HG03103 (cell line): ENCODE results near the gene TXN.
"Not testable (repeated sequence)": the region's sequence is repeated elsewhere in the genome, so short reads cannot be mapped to it uniquely, and the experiment has no call there.

Source experiments
- ATAC-seq: cut with Tn5 transposase; IDR thresholded peaks from one replicate; pipeline ENCODE4 v1.9.1; 2021; ENCODE audit warnings: low read depth; ENCODE audit not compliant: unreplicated experiment

TXN gene

DNA sequence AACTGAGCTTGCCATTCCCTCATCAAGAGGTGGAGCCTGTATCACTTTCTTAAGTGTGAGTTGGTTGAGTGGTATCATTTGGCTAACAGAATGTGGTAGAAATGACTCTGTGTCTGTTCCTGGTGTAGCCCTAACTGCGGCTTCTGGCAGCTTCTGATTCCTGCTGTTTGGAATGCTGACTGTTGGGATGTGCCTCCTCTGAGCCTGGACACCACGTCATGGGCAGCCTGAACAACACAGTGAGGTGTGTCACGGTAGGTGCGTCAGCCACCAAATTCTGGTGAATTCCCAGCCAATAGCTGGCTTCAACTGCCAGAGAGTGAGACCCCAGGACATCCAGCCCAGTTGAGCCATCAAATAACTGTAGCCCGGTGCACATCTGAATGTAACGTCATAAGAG is 42.2 kb downstream of the TXN start:
- ATAC-seq = no peak

DNA sequence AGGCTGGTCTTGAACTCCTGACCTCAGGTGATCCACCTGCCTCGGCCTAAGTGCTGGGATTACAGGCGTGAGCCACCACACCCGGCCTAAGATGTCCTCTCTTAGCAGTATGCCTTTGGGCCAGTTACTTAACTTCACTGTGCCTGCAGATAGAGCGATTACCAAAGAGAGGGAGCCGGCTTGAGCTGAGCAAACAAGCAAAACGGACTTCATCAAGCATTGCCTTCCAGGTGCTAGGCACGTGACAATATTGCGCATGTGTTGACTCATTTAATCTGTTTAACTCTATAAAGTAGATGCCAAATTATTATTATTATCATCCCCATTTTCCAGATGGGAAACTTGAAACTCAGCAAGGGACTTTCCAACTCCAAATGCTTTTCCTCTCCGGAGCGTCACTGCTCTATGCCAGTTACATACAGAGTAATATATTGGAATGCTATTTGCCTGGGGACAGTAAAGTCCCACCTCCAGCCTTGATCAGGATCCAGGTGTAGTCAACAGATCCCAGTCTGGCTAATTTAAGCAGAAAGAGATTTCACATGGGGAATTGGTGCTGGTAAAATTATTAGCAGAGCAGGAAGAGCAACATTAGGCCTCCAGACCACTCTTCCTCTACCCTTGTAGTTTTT is 42.8 kb downstream of the TXN start:
- ATAC-seq = no peak

DNA sequence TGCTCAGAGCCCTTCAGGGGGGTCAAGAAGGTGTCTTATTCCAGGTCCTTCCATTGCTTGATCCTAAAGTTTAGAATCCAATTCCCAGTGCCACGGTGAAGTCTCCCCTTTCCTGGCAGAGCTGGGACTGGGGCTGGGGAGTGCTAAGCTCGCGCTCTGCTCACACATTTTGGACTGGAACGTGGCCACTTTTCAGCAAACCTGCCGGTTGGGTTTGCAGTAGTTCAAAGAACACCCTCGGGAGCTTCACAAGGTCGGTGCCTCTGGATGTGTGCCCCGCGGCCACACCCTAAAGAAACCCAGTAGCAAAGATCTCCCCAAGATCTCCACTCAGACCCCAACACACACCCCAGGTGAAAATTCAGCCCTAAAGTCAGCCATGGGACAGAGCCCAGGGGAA is 48.3 kb downstream of the TXN start, which contains the start of gene C9orf152:
Gene C9orf152, minus strand, starts transcription at position 129 of the 400 bp plus-strand sequence. CDS start 580 bp downstream, outside the sequence.
- no peak for ATAC-seq

DNA sequence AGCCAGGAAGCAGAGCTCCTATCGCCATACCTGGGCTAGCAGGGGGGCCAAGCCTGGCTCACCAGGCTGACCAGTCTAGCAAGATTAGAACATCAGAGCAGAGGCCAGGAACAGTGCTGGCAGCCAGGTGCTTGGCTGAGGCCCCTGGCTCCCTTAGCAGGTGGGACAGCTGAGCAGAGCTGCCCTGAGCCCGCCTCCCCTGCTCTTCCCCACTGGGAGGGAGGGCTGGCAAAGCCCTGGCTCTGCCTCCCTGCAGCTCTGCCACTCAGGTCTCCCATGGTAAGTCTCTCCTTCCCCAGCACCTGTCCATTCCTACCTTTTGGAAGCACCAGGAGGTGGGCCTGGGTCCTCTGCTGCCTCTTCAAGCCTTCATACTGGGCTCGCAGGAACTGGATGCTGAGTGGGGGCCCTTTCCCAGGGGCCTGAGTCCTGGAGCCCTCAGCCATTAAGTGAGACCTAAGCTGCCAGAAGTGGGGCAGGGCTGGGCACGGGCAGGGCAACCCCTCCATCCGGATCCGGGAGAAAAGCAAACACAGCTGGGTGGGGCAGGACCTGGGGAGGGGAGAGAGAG is 49.2 kb downstream of the TXN start:
- ATAC-seq = no peak

DNA sequence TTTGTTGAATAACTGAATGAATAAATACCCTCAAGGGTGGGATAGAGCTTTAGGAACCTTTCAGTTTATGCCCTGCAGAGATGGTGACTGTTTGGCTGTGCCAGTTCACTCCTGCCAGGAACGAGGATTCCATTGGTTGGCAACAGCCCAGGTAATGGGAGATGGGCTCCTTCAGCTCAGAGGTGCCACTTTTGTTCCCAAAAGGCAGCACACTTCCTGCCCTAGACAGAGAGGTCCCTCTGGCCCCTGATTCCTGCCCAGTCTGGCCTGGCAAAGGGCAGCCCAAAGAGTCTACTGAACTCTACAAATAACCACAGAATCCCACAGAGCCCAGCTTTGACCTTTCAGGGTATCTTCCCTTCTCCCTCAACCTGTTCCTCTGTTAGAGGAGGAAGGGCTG is 49.9 kb downstream of the TXN start:
- ATAC-seq = no peak

DNA sequence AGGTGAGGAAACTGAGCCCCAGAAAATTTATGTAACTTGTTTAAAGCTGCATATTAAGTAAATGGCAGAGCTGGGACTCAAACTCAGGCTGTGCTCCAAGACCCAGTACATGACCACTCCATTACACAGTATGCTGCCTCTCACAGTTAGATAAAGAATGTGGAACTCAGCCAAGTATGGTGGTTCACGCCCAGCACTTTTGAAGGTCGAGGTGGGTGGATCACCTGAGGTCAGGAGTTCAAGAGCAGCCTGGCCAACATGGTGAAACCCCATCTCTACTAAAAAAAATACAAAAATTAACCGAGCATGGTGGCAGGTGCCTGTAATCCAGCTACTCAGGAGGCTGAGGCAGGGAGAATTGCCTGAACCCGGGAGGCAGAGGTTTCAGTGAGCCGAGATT is 50.7 kb downstream of the TXN start:
- ATAC-seq = not testable (repeated sequence)

DNA sequence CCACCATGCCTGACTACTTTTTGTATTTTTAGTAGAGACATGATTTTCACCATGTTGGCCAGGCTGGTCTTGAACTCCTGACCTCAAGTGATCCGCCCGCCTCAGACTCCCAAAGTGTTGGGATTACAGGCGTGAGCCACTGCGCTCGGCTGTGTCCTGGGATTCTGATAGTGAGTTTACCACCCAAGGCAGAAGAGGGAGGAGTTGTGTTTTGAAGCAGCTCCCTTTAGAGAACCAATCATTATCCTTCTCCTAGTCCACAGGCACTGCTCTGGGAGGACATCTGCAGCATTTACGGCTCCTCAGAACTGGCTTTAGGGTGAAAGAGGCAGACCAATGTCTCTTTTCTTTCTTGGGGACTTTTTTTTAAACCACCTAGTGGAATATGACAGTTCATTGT is 54.1 kb downstream of the TXN start:
- ATAC-seq = no peak

DNA sequence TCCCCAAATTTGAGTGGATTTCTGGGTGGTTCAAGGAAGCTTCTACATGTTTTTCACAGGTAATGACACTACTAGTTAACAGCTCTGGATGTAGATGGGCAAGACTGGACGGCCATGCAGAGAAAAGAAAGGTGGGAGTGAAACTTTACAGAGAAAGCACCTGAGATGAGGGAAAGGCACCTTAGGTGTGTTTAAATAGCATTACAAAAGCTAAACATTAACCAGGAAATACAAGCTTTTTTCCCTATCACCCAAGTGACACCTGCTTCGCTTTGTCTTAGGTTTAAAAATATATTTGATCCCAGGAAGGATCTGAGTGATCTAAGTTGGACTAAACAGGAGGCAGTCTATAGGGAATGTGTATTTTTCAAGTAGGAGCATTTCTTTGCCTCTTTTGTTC is 56.7 kb downstream of the TXN start:
- no peak for ATAC-seq

DNA sequence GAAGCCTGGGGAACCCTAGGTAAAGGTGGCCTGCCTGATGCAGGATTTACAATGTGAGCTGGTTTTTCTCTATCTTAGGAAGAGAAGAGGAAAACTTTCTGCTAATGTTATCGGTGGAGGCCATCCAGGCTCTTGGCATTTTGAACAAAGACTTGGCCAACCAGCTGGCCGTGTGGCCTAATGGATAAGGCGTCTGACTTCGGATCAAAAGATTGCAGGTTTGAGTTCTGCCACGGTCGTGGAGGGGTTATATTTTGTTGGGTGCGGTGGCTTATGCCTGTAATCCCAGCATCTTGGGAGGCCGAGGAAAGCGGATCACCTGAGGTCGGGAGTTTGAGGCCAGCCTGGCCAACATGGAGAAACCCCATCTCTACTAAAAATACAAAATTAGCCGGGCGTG is 58.0 kb downstream of the TXN start:
- no peak for ATAC-seq

DNA sequence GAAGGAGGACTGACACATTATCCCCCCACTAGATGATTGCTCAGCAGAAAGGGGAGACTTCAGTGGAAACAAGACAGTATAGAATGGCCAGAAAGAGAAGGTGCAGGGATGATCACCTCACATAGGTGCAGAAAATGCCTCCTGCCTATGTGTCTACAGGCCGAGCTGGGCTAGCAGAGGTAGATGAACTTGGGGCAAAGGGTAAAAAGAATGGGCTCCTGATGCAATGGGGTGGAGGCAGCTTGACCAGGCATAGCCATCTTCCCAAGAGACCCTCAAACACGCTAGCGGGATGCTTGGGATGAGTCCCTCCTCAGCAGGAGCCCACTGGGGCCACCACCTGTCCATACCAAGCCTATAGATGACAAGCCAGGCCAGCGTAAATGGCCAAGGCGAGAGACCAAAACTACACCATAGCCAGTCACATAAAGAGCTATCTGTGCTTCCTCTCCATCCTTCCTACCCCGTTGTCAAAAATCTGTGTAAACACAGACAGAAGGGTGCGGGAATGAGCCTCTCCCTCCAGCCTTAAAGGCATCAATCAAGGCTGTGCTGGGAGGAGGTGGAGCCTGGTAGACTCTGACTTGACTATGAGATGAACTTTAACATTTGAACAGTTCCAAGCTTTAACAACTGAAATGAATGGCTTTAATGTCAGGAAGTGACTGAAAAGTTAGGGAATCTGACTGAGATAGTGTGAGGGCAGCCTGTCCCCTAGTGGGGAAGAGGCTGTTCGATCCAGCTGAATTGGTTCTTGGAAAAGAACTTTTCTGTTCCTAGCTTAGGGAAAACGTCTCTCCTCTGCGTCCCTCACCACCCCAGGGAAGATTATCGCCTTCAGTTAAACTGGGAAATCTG is 58.7 kb downstream of the TXN start:
- no peak for ATAC-seq

DNA sequence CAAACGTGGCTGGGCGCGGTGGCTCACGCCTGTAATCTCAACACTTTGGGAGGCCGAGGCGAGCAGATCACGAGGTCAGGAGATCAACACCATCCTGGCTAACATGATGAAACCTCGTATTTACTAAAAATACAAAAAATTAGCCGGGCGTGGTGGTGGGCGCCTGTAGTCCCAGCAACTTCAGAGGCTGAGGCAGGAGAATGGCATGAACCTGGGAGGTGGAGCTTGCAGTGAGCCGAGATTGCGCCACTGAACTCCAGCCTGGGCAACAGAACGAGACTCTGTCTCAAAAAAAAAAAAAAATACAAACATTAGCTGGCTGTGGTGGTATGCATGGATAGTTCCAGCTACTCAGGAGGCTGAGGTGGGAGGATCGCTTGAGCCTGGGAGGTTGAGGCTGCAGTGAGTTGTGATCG is 60.2 kb downstream of the TXN start:
- not testable (repeated sequence) for ATAC-seq
